ENCODE measurements around the gene C1orf35.
"Not testable (repeated sequence)": the region's sequence is repeated elsewhere in the genome, so short reads cannot be mapped to it uniquely, and the experiment has no call there.

C1orf35 gene

GRCh38 chr1:228117335-228117734 lies 14.2 kb upstream of the C1orf35 start:
- Histone ChIP-seq H3K9me3 (ENCODE audit: severe bottlenecking) (no peaks in the 10 kb centered on the region), H3K4me3 (ENCODE audit: low read depth, low read length) (no peak overlapping the region), H3K27me3 (ENCODE audit: insufficient read depth, low read depth, severe bottlenecking) (no peaks in the 10 kb centered on the region), H3K36me3 (no peaks in the 10 kb centered on the region), H3K27ac (no peak overlapping the region)
- TF ChIP-seq CTCF (IDR thresholded peaks at IDR 0.05; ENCODE audit: low read depth, low read length) = no peak
- DNase-seq = no peak

- Histone ChIP-seq H3K27ac (no peak overlapping the region), H3K36me3 (no peaks in the 10 kb centered on the region), H3K4me3 (ENCODE audit: low read depth, low read length) (no peak overlapping the region), H3K27me3 (ENCODE audit: insufficient read depth, low read depth, severe bottlenecking) (no peaks in the 10 kb centered on the region), H3K9me3 (ENCODE audit: severe bottlenecking) (no peaks in the 10 kb centered on the region)
- DNase-seq = no peak
- no peak for TF ChIP-seq CTCF (IDR thresholded peaks at IDR 0.05; ENCODE audit: low read depth, low read length)
Measured at GRCh38 chr1:228114827-228115226, 11.7 kb upstream of the C1orf35 start.

GRCh38 chr1:228112617-228113016 lies 9.5 kb upstream of the C1orf35 start:
- H3K27ac ChIP-seq = no peak overlapping the region
- DNase-seq = no peak
- H3K9me3 ChIP-seq (ENCODE audit: severe bottlenecking) = no peaks in the 10 kb centered on the region
- H3K4me3 ChIP-seq (ENCODE audit: low read depth, low read length) = no peak overlapping the region
- no peak for TF ChIP-seq CTCF (IDR thresholded peaks at IDR 0.05; ENCODE audit: low read depth, low read length)
- H3K36me3 ChIP-seq = no peaks in the 10 kb centered on the region
- H3K27me3 ChIP-seq (ENCODE audit: insufficient read depth, low read depth, severe bottlenecking) = no peaks in the 10 kb centered on the region

GRCh38 chr1:228112167-228112566 lies 9.0 kb upstream of the C1orf35 start:
- Histone ChIP-seq H3K4me3 (ENCODE audit: low read depth, low read length) (no peak overlapping the region), H3K27me3 (ENCODE audit: insufficient read depth, low read depth, severe bottlenecking) (no peaks in the 10 kb centered on the region), H3K9me3 (ENCODE audit: severe bottlenecking) (no peaks in the 10 kb centered on the region), H3K36me3 (no peaks in the 10 kb centered on the region), H3K27ac (no peak overlapping the region)
- TF ChIP-seq CTCF (IDR thresholded peaks at IDR 0.05; ENCODE audit: low read depth, low read length) = no peak
- DNase-seq = no peak

GRCh38 chr1:228111315-228111714 lies 8.2 kb upstream of the C1orf35 start:
- H3K9me3 ChIP-seq (ENCODE audit: severe bottlenecking); H3K36me3 ChIP-seq; H3K4me3 ChIP-seq (ENCODE audit: low read depth, low read length); H3K27ac ChIP-seq; H3K27me3 ChIP-seq (ENCODE audit: insufficient read depth, low read depth, severe bottlenecking); DNase-seq: not testable (repeated sequence)

- Histone ChIP-seq H3K27me3 (ENCODE audit: insufficient read depth, low read depth, severe bottlenecking) (no peaks in the 10 kb centered on the region), H3K4me3 (ENCODE audit: low read depth, low read length) (no peak overlapping the region), H3K36me3 (no peaks in the 10 kb centered on the region), H3K9me3 (ENCODE audit: severe bottlenecking) (no peaks in the 10 kb centered on the region), H3K27ac (no peak overlapping the region)
- no peak for DNase-seq
- TF ChIP-seq CTCF (IDR thresholded peaks at IDR 0.05; ENCODE audit: low read depth, low read length) = no peak
Measured at GRCh38 chr1:228110556-228110955, 7.4 kb upstream of the C1orf35 start.

Data from WERI-Rb-1 (cell line).